Kidney (tissue), 14 donors: ENCODE measurements around the gene DEAF1. TPM values are rescaled to one million over a fixed set of nuclear protein-coding genes. Genes with fewer than 3 reads are reported as not detected.

Experiments
- DNase-seq, 5 donors: peaks; one replicate each; pipeline ENCODE4 v3.0.0-alpha.2; 2013 to 2020
- FAIRE-seq: peaks from 2 replicates; lab custom pipeline; 2012; peaks lifted over from hg19 to GRCh38; lab: Jason Lieb, UNC
- H3K27ac ChIP-seq, 2 donors: one replicate each; pipeline ENCODE4 v1.7.0; 2013; ENCODE audit warnings: low read depth in 2 of 2, low read length in 2 of 2, inconsistent platforms in 1 of 2
- H3K27me3 ChIP-seq: one replicate; pipeline ENCODE4 v1.7.1; 2013; ENCODE audit warnings: low read length, inconsistent platforms; ENCODE audit not compliant: control insufficient read depth, insufficient read depth
- H3K36me3 ChIP-seq, 3 donors: one replicate each; pipeline versions ENCODE4 v1.7.0 to v1.7.1; 2013; ENCODE audit warnings: low read length in 3 of 3, control low read depth in 1 of 3, inconsistent platforms in 1 of 3; ENCODE audit not compliant: insufficient read depth in 3 of 3, control insufficient read depth in 2 of 3
- H3K4me1 ChIP-seq, 3 donors: one replicate each; pipeline versions ENCODE4 v1.7.0 to v1.7.1; 2013; ENCODE audit warnings: low read length in 3 of 3, inconsistent platforms in 1 of 3, low read depth in 1 of 3; ENCODE audit not compliant: control insufficient read depth in 2 of 3, insufficient read depth in 2 of 3
- H3K4me3 ChIP-seq, 3 donors: one replicate each; pipeline versions ENCODE4 v1.7.0 to v1.8.1; 2013; ENCODE audit warnings: low read length in 3 of 3, control low read depth in 1 of 3, inconsistent platforms in 1 of 3
- H3K9ac ChIP-seq, 3 donors: one replicate each; pipeline versions ENCODE4 v1.7.0 to v1.7.1; 2013; ENCODE audit warnings: low read length in 3 of 3, control low read depth in 1 of 3, inconsistent platforms in 1 of 3
- H3K9me3 ChIP-seq, 3 donors: one replicate each; pipeline versions ENCODE4 v1.7.0 to v1.7.1; 2013; ENCODE audit warnings: low read length in 3 of 3, control low read depth in 1 of 3, inconsistent platforms in 1 of 3; ENCODE audit not compliant: control insufficient read depth in 2 of 3, insufficient read depth in 1 of 3
- intact Hi-C: fragments of 100-400 bp; cut with DNase I; formaldehyde crosslinking; loops from one replicate; pipeline ENCODE4 v1.11.1; 2022
- polyA plus RNA-seq: library from polyadenylated mRNA; stranded (reverse); fragments of 350-450 nt; fragmentation: Illumina TruSeq; extraction: RNeasy Lipid Tissue Mini Kit (QIAGEN cat#74804); gene quantifications from one replicate; pipeline ENCODE4 v1.2.3, GENCODE V29; 2014; ENCODE audit warnings: low read depth, low replicate concordance; ENCODE audit not compliant: insufficient read depth
- total RNA-seq: library from RNA; stranded (reverse); fragmentation: NEBNext Ultra II Directional; extraction: Animal tissue kit (Norgen Biotek cat#: 25700); gene quantifications from one replicate; pipeline ENCODE4 v1.2.1, GENCODE V29; 2021
- TF ChIP-seq, protein P1 (sequence below): IDR thresholded peaks from 3 replicates; pipeline ENCODE4 v1.5.1; 2012; ENCODE audit warnings: mild to moderate bottlenecking, moderate library complexity, borderline replicate concordance; ENCODE audit not compliant: insufficient read depth; ENCODE audit errors: extremely low read depth
- donor health status: control.
- donor health status: control.
- donor health status: control.
- donor health status: control.
- donor health status: control.
- donor health status: DM: yes; HTN: yes; CAD: no.
- donor health status: Normal renal cell carcinoma (clear cell type).

The DEAF1 gene
- total and polyA plus RNA-seq, 2 donors from 2014 or later: 30.2 to 54.5 TPM

- FAIRE-seq (no peak), DNase-seq (peak in 4 of 5 donors; percentile 34 to 90 (median 71))
- Histone ChIP-seq H3K4me1 (peaks cover 0 to 59% (median 27%) of the 10 kb centered on the region in 3 donors), H3K9ac (peak within 1 kb of the TSS in 2 of 3 donors; percentile 32 to 84), H3K27ac (peak within 1 kb of the TSS; percentile 90 to 92), H3K36me3 (no peaks in the 10 kb centered on the region), H3K27me3 (no peaks in the 10 kb centered on the region), H3K9me3 (no peaks in the 10 kb centered on the region), H3K4me3 (peak within 1 kb of the TSS; percentile 47 to 74 (median 73))
- intact Hi-C loops: no loop called here
- TF ChIP-seq, protein P1, sequence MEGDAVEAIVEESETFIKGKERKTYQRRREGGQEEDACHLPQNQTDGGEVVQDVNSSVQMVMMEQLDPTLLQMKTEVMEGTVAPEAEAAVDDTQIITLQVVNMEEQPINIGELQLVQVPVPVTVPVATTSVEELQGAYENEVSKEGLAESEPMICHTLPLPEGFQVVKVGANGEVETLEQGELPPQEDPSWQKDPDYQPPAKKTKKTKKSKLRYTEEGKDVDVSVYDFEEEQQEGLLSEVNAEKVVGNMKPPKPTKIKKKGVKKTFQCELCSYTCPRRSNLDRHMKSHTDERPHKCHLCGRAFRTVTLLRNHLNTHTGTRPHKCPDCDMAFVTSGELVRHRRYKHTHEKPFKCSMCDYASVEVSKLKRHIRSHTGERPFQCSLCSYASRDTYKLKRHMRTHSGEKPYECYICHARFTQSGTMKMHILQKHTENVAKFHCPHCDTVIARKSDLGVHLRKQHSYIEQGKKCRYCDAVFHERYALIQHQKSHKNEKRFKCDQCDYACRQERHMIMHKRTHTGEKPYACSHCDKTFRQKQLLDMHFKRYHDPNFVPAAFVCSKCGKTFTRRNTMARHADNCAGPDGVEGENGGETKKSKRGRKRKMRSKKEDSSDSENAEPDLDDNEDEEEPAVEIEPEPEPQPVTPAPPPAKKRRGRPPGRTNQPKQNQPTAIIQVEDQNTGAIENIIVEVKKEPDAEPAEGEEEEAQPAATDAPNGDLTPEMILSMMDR: no peak
These were observed 10.8 kb upstream of the DEAF1 start, which contains the start of gene EPS8L2 for GRCh38 chr11:705646-706438. EPS8L2 (plus strand) TSS chr11:706231; CDS start chr11:709408, 3,177 bp downstream.

- intact Hi-C loops: no loop called here
- Histone ChIP-seq H3K27me3 (no peaks in the 10 kb centered on the region), H3K27ac (peak overlapping the region; percentile 90 to 92), H3K4me3 (peak overlapping the region in 2 of 3 donors; percentile 9 to 52), H3K9me3 (no peaks in the 10 kb centered on the region), H3K9ac (peak overlapping the region in 1 of 3 donors; percentile 58), H3K4me1 (peaks cover 0 to 53% (median 26%) of the 10 kb centered on the region in 3 donors), H3K36me3 (no peaks in the 10 kb centered on the region)
- DNase-seq (peak in 2 of 5 donors; percentile 68 to 93), FAIRE-seq (no peak)
- TF ChIP-seq, protein P1: no peak
These were observed 10.0 kb upstream of the DEAF1 start for GRCh38 chr11:704781-705645.

- Histone ChIP-seq H3K9ac (peak overlapping the region in 1 of 3 donors; percentile 58), H3K4me3 (no peak overlapping the region), H3K36me3 (peaks cover 0 to 2% (median 0%) of the 10 kb centered on the region in 3 donors), H3K9me3 (no peaks in the 10 kb centered on the region), H3K4me1 (peaks cover 0 to 46% (median 20%) of the 10 kb centered on the region in 3 donors), H3K27ac (peak overlapping the region; percentile 90 to 92), H3K27me3 (no peaks in the 10 kb centered on the region)
- FAIRE-seq (no peak), DNase-seq (peak in 1 of 5 donors; percentile 66)
- intact Hi-C loops: no loop called here
- TF ChIP-seq, protein P1: no peak
These were observed 9.2 kb upstream of the DEAF1 start for GRCh38 chr11:704228-704674.
